ENCODE data around the gene TRHDE.
A peak's percentile ranks its signal among the peaks of the same experiment; 100 is the strongest.

Gene TRHDE

DNA sequence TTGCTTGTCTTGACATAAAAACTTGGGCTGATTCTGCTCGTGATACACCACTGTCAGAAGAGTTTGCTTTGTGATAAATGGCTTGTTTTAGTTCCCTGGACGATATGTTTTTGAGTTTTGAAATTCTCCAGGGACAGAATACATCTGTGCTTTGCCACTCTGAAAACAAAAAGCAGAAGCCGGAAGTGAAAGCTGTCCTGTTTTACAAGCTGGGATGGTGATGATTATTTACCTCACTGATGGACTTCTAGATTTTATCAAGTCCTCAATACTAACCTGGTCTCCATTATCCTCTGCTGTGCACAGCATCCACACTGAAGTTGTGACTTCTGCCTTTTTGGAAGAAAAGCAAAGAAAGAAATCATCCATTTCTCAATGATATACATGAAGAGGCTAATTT lies 251.6 kb downstream of the TRHDE start:
- DNase-seq: no peak

DNA sequence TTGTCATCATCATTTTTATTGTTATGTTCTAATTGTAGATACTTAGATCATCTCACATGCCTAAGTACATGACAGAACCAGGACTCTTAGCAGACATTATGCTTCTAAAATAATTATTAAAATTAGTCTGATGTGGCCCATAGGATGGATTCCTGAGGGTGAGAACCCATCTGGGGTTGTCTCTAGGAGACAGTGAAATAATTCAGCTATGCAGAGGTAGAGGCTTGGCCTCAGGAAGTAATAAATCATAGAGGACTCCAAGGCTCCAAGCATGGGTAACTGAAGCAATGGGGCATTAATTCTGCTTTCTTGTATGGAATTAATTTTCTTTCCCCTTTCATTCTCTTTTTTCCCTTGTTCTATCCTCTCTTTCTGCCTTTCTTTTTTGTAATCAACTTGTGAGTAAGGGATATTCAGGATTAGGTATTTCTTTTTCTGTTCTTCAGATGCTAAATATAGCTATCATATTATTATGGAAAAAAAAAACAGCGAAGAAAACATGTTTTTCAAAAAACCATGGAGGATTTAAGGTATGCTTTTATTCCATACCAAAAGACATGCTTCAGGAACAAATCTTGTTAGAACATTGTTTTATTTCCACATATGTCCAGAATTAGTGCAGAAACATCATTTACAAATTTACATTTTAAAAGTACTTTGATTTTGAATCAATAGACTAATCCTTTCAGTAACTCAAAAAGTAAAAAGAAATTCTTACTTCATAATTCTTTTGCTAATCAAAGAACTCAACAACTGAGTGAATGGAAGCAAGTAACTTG lies 263.2 kb downstream of the TRHDE start:
- no peak for DNase-seq

DNA sequence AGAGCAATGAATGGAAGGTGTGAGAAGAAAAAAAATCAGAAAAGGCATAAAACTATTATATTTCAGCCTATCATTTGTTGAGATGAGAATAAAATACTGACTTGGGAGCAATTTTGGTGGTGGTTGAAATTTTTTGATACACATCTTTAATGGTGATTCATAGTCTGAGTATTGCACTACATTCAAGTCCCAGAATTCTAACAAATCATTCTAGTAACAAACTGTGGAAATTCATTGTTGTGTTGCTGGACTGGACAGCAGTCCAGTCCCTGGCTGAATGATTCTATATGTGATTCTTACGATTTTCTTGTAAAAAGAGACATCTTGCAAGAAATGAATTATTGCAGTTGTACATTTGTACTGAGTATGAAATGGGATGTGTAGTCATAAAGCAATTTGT lies 268.6 kb downstream of the TRHDE start:
- no peak for DNase-seq

DNA sequence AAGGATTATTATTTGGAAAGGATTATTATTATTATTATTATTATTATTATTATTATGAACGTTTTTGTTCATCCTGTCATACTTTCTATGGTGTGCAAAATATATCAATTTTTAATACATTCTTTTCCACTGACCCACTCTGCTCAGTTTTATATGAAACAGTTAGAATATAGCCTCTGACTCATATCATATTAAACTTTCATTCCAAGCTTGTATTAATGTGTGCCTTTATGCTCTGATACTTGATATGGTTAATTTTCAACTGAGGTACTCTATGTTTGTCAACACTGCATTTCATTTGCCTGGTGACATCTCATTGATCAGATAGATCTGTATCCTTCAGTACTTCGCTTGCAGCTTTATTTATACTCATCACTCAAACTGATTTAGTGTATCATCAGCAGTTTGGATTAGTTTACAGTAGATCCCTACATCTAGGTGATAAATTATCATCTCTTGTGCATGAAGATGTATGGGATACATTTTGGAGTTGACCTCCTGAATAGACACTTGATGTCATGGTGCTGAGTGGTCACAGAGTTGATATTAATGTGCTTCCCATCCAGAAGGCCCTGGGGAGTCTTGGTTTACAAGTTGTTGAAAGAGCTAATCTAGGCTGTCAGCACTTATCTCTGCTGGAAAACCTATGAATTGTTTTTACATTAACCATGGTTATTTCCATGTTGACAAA lies 271.8 kb downstream of the TRHDE start:
- no peak for DNase-seq

DNA sequence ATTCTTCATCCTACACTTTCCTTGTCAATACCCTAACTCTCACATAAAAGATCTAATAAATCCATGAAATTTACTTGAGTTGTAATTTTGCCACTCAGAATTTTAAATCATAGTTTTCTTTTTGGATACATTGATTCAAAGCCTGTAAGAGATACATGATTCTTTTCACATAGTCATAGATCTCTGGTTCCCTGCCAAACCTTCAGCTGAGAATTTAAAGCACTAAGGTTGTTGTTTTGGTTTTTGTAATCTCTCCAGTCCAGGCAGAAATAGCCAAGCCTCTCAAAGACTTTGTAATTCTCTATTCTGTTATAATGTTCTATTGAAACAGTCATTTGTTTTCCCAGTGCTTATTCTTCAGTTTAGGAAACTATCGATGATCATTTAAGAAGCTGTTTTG lies 273.9 kb downstream of the TRHDE start:
- no peak for DNase-seq

DNA sequence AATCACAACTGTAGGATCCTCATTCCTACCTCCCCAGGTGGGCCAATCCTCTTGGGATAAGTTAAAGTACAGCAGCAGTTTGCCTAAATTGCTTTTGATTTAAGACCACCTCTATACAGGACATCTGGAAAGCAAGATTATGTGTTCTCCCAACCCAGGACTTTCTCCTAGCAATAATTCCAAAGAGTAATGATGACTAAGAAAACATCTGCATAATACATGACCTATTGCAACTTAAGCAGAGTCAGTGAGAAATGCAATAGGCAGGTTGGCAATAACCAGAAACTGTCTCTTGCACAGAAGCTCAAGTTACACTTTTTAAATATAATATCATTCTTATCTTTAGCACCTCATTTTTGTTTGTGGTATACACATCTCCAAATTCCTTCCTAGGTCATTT lies 275.4 kb downstream of the TRHDE start:
- no peak for DNase-seq

DNA sequence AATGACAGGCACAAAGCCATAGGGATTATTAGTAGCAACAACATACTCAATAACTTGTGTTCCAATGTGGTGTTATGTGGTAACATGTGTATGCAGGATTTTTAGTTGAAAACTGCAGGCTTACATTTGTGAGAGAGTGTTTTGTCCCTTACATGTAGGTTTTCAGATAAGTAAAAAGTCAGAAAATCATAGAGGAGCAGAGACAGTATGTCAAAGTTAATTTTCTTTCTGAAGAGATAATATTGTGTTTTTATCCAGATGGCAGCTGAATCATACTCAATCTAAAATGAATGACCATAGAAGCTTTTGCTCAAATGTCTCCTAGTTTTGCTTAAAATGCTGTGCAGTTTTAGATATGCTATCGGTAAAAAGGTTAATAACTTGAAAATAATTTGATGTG lies 277.0 kb downstream of the TRHDE start:
- DNase-seq: no peak

DNA sequence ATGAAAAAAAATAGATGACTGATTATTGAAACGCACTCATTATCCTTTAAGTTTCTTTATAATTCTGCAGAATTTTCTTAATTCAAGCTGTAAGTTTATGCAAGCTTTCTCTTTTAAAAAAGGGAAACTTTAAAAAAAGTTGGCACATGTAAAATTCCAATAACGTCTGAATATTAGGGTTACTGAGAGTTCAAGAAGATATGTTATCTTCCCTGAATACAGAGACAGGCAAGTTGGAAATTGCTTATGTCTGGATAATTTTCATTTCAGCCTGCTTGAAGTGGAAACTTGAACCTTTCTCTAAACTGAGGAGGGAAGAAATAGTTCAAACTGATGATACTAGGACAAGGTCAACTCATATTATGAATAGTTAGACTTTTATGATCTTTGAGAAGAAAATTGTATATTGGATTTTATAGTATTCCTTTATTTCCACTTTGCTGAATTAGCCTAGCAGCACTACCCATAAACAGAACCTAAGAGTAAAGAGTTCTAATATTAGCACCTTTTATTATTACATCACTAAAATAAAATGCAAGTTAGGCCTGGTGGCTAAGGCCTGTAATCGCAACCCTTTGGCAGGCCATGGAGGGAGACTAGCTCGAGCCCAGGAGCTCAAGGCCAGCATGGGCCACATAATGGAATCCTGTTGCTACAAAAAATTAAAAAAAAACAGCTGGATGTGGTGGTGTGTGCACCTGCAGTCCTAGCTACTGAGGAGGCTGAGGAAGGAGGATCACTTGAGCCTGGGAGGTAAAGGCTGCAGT lies 288.0 kb downstream of the TRHDE start:
- no peak for DNase-seq

DNA sequence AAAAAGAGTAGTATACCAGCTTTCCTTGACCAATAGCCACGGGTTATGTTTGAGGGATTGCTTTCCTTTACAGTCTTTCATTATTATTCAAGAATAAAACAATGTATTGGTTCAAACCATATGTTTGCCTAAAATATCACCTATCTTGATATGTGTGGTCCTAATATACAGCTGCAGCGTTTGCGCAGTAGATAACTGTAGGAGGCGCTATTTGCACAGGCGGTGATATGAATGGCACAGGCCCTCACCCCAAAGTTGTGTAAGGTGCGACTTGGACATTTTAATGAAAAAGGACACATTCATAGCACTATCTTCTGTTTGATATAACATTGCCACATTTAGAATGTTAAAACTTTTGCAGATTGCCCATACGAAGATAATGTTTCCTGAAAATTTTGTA lies 298.4 kb downstream of the TRHDE start:
- DNase-seq: peak in 1 of 2 experiments; percentile 1

DNA sequence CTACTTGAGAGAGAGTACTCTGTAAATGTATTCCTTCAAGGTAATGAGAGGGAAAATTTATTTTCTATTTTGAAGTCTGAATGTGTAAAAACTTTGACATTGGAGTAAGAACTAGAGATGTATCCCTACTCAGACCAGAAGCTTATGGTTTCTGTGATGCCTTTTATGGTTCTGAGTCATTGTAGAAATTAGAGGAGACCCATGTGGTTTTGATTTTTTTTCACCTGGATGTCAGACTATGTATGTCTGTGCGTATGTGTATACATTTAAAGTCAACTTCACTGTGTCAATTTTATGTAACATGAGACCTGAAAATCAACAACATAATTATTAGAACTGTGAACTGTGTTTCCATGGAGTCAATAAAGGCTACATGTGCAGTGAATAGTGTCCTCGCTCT lies 302.0 kb downstream of the TRHDE start:
- no peak for DNase-seq

DNA sequence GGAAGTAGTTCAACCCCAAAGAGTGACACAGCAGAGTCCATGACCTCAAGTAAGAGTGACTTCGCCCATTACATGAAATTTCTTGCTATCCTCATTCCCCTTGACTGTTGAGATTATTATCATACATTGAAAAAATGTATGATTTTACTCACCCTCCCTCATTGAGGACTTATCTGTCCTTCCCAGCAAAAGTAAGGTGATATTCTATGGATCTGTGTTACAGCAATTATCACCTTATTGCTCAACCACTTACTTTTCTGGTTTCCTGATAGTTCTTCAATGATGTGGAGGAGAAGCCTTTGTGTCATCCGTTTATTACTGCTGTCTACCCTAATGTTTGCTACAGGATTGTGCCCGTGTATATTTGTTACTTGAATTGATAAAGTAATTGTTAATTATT lies 306.2 kb downstream of the TRHDE start:
- DNase-seq: no peak

DNA sequence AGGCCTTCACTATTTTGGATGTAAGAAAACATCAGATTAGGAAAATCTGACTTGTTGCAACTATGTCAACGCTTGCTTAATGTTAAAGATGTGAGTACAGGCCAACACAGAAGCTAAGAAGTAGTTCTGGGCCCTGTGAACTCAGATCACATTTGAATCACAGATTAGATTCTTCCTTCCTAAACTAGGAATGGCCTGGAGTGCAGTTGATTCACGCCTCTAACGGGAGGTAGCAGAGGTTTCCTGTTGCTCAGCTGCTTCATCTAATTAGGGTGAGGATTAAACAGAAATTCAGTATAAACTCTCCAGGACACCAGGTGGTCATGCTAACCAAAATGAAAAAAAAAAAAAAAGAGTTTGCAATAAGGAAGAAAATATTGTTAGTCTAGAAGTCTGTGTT lies 314.3 kb downstream of the TRHDE start:
- DNase-seq: no peak

DNA sequence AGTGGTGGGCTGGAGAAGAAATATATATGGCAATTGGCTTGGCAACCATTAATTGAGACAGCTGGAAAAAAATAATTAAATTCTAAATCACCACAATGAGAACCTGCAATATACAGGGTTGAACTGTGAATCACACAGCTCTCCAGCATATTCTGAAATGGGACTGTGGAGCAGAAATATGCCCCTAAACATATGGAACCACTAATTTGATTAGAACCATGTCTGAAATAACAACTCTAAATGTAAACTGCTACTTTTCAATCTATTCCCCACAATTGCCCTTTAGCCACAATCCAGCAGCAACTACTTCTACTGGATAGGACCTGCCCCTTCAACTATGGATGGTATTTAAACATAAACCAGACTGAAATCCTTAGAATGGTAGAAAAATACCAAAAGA lies 330.4 kb downstream of the TRHDE start:
- no peak for DNase-seq

DNA sequence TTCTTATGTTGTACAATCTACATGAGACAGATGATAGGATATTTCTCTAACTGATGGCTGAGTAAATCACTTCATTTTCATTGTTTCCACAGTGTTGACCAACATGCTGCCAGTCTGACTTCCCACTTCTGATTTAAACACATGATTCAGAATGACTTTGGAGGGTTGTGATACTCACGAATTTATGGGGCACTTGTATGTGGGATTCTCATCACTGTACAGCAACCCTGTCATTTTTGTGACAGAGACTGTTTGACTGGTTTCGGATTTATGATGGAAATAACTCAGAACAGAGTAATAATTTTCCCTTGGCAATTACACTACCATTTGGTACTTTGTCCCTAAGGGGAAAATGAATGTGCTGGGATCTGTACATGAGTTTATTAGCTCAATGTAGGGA lies 333.8 kb downstream of the TRHDE start:
- DNase-seq: no peak

DNA sequence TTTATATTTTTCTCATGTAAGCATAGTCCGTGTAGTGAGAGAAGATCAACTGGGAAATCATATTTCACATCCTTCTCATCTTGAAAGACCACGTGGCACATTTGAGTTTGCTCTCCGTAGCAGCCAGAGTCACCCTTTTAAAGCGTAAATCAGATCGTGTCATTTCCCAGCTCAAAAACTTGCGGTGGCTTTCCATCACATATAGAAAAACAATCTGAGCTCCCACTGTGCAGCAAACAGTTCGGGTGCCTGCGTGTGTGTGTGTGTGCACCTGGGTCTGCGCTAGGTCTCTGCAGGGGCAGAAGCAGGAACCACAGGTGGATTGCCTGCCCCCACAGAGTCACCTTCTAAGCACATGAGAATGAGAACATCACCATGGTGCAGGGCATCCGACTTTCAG lies 338.2 kb downstream of the TRHDE start:
- DNase-seq: no peak

DNA sequence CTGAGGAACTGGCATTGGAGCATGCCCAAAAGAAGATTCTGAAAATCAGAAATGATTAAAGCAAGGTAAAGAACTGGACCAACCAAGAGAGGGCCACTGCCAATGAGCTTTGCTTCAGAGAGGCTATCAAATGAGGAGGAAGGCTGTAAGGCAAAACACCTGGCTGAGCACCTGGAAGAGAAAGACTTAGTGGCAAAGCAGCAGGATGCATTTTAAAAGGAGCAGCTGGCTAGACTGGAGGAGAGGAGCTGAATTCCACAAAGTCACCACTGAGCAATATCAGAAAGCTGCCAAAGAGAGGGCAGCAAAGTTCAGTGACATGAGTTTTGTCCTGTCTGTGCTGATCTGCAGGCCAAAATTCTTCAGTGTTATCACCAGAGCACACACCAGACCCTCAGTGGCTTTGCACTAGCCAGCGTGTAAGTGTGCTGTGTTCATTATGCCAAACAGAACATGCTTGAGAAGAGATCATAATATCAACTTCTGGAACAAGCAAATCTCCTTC lies 338.7 kb downstream of the TRHDE start:
- DNase-seq: no peak

DNA sequence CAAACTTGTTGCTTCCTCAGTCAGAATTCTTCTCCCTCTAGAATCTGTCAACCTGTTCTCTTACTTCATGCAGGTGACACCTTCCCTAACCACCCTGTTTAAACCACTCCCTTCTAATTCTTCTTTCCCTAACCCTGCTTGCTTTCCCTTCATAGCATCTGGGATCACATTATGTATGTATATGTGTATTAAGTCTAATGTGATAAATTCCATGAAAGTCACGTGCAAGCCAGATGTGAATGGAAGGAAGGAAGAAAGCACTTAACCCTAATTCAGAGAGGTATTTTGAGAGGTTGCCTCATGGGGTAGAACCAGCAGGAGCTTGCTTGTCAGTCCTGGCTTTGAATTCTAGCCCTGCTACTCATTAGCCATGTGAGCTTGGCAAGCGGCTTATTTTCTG lies 340.0 kb downstream of the TRHDE start:
- DNase-seq: no peak

DNA sequence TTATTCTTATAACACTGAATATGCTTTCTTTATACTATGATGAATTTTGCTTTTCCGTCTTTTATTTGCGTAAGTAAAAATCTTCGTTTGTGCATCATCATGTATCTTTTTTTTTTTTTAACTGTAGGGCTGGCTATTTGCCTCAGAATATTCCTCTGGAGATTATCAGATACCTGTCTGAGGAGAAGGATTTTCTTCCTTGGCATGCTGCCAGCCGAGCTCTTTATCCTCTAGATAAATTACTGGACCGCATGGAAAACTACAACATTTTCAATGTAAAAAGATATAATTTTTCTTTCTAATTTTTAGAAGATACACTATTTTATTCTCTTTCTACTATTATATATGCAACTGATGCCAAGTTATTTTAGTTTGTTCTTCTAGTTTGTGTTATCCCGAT lies 346.6 kb downstream of the TRHDE start:
- no peak for DNase-seq

DNA sequence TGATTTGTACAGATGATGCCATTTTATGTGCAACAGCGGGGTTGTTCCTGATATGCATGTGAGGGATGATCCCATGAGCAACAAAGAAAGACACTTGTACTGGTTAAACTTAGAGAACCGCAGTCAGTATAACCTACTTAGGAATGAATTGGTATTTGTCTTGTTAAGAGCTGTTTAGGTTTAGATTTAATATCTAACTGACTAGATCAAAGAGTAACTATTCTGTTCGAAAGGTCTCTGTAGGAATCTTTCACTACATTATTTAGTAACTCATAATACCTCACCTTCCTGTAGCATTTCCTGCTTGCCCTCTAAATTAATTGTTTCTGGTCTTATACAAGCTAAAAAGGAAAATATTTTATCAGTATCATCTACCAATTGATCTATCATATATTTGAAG lies 350.4 kb downstream of the TRHDE start:
- DNase-seq: no peak

DNA sequence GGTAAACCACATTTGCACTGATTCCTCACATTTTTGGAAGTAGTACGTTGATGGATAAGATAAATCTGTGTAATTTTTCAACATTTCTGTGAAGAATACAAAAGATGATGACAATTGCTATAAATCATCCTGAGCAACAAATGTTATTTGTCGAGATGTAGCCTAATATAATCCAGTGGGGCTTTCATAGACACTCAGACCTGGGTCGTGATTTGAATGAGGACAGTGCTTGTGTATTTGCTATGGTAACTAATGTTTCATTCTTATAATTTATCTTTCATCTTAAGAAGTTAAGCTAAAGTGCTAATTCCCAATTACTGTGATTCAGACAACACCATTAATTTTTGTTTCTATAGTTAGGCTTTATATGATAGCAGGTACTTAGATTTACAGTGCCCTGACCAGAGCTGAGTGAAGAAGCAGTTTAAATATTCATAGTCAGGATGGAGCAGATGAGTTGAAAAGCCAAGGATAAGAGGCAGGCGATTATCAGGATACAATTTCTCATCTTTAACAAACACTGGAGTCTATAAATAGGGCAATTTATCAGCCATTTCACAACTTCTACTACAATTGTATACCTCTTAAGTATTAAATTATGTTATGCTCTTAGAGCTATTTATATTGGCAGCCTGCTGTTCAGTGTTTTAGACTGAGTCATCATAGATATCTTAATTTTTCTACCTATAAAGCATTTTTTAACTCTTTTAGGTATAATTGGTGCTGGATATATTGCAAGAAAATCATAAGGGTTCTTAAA lies 359.9 kb downstream of the TRHDE start:
- no peak for DNase-seq

DNA sequence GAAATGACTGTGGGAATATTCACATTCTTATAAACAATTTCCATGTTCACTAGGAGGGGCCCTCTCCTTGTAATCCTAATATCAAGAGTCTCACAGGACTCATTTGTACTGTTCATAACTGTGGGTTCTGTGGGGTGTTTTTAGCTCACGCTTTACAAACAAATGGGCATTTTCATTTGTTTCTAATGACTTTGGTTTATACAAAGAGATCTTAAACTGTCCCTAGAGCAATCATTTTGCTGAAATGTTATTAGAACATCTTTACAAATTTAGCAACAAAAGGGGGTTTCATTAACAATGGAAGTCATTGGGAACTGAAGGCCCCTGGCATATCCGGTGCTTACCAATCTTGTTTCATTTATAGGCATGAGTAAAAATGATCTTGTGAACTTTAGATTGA lies 370.5 kb downstream of the TRHDE start:
- no peak for DNase-seq

DNA sequence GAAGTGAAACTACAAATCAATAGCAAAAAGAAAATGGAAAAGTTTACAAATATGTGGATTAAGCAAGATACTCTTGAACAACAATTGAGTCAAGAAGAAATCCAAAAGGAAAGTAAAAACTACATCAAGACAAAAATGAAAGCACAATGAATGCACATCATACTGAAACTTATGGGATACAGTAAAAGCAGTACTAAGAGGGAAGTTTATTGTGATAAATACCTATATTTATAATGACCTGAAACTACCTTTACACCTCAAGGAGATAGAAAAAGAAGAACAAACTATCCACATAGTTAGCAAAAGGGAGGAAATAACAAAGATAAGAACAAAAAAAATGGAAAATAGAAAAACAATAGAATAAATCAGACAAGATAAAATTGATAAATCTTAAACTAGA lies 375.0 kb downstream of the TRHDE start:
- DNase-seq: no peak

DNA sequence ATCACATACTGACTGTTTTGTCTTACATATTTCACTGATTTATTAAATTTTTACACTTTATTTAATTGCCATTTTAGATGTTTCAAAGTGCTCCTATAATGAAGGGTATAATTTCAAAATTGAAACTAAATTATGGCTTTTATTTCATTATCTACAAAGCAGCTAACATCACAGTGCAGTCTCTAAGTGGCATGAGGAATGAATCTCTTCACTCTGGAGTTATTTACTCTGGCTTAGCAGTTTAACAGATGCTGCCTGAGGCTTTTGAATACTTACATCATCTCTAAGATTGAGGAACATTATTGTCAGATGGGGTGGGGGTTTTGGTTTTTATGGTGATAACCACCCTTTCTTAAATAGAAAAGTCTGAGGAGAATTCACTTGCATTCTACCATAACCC lies 386.4 kb downstream of the TRHDE start:
- DNase-seq: no peak

All from NCI-H446 (cell line).